Mesenchymal stem cell (in vitro differentiated cells and primary cell): Measurements from ENCODE around the gene ZMAT5.
A peak's percentile ranks its signal among the peaks of the same experiment; 100 is the strongest.

ENCODE experiments used
- DNase-seq: peaks from one replicate; pipeline ENCODE4 v3.0.0-alpha.2; 2013
- H2AFZ ChIP-seq: one replicate; pipeline ENCODE4 v1.6.1; 2013; ENCODE audit warnings: low read depth, mild to moderate bottlenecking, control low read depth, inconsistent platforms, low read length, moderate library complexity
- H2AK5ac ChIP-seq: 2 replicates; pipeline ENCODE4 v1.6.1; 2013; ENCODE audit warnings: low read length, moderate library complexity, mild to moderate bottlenecking, inconsistent platforms; ENCODE audit not compliant: severe bottlenecking
- H2BK120ac ChIP-seq: one replicate; pipeline ENCODE4 v1.6.1; 2013; ENCODE audit warnings: low read depth, mild to moderate bottlenecking, inconsistent platforms, low read length, moderate library complexity
- H2BK12ac ChIP-seq, 2 experiments: one replicate each; pipeline ENCODE4 v1.6.1; 2013; ENCODE audit warnings: inconsistent platforms in 2 of 2, low read length in 2 of 2, mild to moderate bottlenecking in 2 of 2, moderate library complexity in 2 of 2, control low read depth in 1 of 2
- H2BK15ac ChIP-seq: one replicate; pipeline ENCODE4 v1.6.1; 2013; ENCODE audit warnings: mild to moderate bottlenecking, low read depth, inconsistent platforms; ENCODE audit not compliant: poor library complexity, severe bottlenecking
- H2BK5ac ChIP-seq: 2 replicates; pipeline ENCODE4 v1.6.1; 2013; ENCODE audit warnings: low read depth, mild to moderate bottlenecking, low read length, control low read depth, inconsistent platforms; ENCODE audit not compliant: poor library complexity, severe bottlenecking
- H3K14ac ChIP-seq, 2 experiments: one replicate each; pipeline ENCODE4 v1.6.1; 2013; ENCODE audit warnings: inconsistent platforms in 2 of 2, low read length in 2 of 2, control low read depth in 1 of 2, mild to moderate bottlenecking in 1 of 2, moderate library complexity in 1 of 2
- H3K18ac ChIP-seq, 2 experiments: one replicate each; pipeline ENCODE4 v1.6.1; 2013; ENCODE audit warnings: inconsistent platforms in 2 of 2, low read length in 2 of 2, control low read depth in 1 of 2, low read depth in 1 of 2, mild to moderate bottlenecking in 1 of 2
- H3K23ac ChIP-seq, 2 experiments: one replicate each; pipeline ENCODE4 v1.6.1; 2013; ENCODE audit warnings: inconsistent platforms in 2 of 2, low read length in 2 of 2, mild to moderate bottlenecking in 2 of 2, moderate library complexity in 2 of 2, control low read depth in 1 of 2
- H3K27ac ChIP-seq: 2 replicates; pipeline ENCODE4 v1.5.1; 2013; ENCODE audit warnings: mild to moderate bottlenecking, moderate library complexity, low read length, control low read depth, inconsistent platforms; ENCODE audit not compliant: poor library complexity, severe bottlenecking
- H3K27me3 ChIP-seq, 2 experiments: 2 replicates each; pipeline versions ENCODE4 v1.6.1 to v1.7.0; 2013; ENCODE audit warnings: low read length in 2 of 2, mild to moderate bottlenecking in 2 of 2, moderate library complexity in 2 of 2, control low read depth in 1 of 2, inconsistent platforms in 1 of 2; ENCODE audit not compliant: control insufficient read depth in 1 of 2, insufficient read depth in 1 of 2
- H3K36me3 ChIP-seq, 2 experiments: 2 replicates each; pipeline versions ENCODE4 v1.6.1 to v1.7.0; 2013; ENCODE audit warnings: low read length in 2 of 2, control low read depth in 1 of 2, inconsistent platforms in 1 of 2, low read depth in 1 of 2, mild to moderate bottlenecking in 1 of 2; ENCODE audit not compliant: insufficient read depth in 2 of 2, control insufficient read depth in 1 of 2
- H3K4ac ChIP-seq, 2 experiments: one replicate each; pipeline ENCODE4 v1.6.1; 2013; ENCODE audit warnings: inconsistent platforms in 2 of 2, low read length in 2 of 2, mild to moderate bottlenecking in 2 of 2, moderate library complexity in 2 of 2, control low read depth in 1 of 2, low read depth in 1 of 2
- H3K4me1 ChIP-seq: 2 replicates; pipeline ENCODE4 v1.6.1; 2013; ENCODE audit warnings: low read depth, low read length, control low read depth; ENCODE audit not compliant: control insufficient read depth, insufficient read depth
- H3K4me2 ChIP-seq: 2 replicates; pipeline ENCODE4 v1.6.1; 2013; ENCODE audit warnings: low read length, mild to moderate bottlenecking, inconsistent platforms; ENCODE audit not compliant: poor library complexity, severe bottlenecking
- H3K4me3 ChIP-seq, 2 experiments: 2 replicates each; pipeline versions ENCODE4 v1.5.1 to v1.7.0; 2013; ENCODE audit warnings: low read length in 2 of 2, mild to moderate bottlenecking in 2 of 2, control low read depth in 1 of 2, low read depth in 1 of 2; ENCODE audit not compliant: insufficient read depth in 1 of 2
- H3K79me1 ChIP-seq: replicated peaks from 2 replicates; pipeline ENCODE4 v1.6.1; 2013; ENCODE audit warnings: mild to moderate bottlenecking, control low read depth, low read length, inconsistent platforms; ENCODE audit not compliant: poor library complexity, severe bottlenecking
- H3K9ac ChIP-seq: 2 replicates; pipeline ENCODE4 v1.7.0; 2013; ENCODE audit warnings: mild to moderate bottlenecking, low read length, moderate library complexity
- H3K9me3 ChIP-seq: 2 replicates; pipeline ENCODE4 v1.7.0; 2013; ENCODE audit warnings: mild to moderate bottlenecking, low read length; ENCODE audit not compliant: control insufficient read depth
- H4K8ac ChIP-seq: one replicate; pipeline ENCODE4 v1.6.1; 2013; ENCODE audit warnings: inconsistent platforms, mild to moderate bottlenecking, low read length, moderate library complexity
- H4K91ac ChIP-seq: one replicate; pipeline ENCODE4 v1.6.1; 2013; ENCODE audit warnings: mild to moderate bottlenecking, low read length, inconsistent platforms
- WGBS: methylation state at CpG from one replicate; pipeline ENCODE4 v1.1.7; 2013; ENCODE audit warnings: mixed read lengths; 5-methylcytosine and 5-hydroxymethylcytosine counted together

ZMAT5 gene

DNA sequence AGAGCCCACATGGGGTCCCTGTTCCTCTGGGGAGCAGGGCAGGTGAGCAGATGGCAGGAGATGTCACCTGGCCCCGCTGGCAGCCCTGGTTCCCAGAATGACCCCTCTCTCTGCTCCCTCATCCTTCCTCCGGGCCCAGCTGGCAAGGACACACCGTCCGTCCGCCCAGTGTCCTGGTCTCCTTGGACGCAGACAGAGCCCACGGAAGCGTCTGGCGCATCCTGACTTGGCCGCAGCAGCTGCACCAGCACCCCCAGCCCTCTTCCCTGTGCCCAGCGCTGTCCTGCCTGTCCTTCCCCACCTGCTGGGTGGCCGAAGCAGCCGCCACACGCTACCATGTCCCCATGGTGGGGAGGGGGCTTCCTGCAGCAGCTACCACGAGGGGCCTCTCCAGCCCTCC is 56.6 kb downstream of the ZMAT5 start:
- no peak overlapping the region for H3K27ac ChIP-seq
- 78% methylated on average over 15 of the region's 15 CpGs for WGBS
- H3K9me3 ChIP-seq = no peaks in the 10 kb centered on the region
- no peak overlapping the region for H3K4me3 ChIP-seq
- H2BK120ac ChIP-seq = no peak overlapping the region
- H2AK5ac ChIP-seq = no peak overlapping the region
- H3K27me3 ChIP-seq = peaks cover 59 to 93% of the 10 kb centered on the region in 2 experiments
- DNase-seq = no peak
- no peak overlapping the region for H2BK12ac ChIP-seq
- peaks cover 6% of the 10 kb centered on the region for H3K4me1 ChIP-seq
- H3K9ac ChIP-seq = no peak overlapping the region
- H3K36me3 ChIP-seq = no peaks in the 10 kb centered on the region
- no peak overlapping the region for H3K23ac ChIP-seq
- no peak overlapping the region for H2BK5ac ChIP-seq
- no peaks in the 10 kb centered on the region for H3K79me1 ChIP-seq
- no peak overlapping the region for H3K18ac ChIP-seq
- H4K91ac ChIP-seq = no peak overlapping the region
- no peak overlapping the region for H3K4ac ChIP-seq
- no peak overlapping the region for H3K4me2 ChIP-seq
- H2AFZ ChIP-seq = no peak overlapping the region
- H3K14ac ChIP-seq = no peak overlapping the region
- H4K8ac ChIP-seq = no peak overlapping the region
- H2BK15ac ChIP-seq = no peak overlapping the region

DNA sequence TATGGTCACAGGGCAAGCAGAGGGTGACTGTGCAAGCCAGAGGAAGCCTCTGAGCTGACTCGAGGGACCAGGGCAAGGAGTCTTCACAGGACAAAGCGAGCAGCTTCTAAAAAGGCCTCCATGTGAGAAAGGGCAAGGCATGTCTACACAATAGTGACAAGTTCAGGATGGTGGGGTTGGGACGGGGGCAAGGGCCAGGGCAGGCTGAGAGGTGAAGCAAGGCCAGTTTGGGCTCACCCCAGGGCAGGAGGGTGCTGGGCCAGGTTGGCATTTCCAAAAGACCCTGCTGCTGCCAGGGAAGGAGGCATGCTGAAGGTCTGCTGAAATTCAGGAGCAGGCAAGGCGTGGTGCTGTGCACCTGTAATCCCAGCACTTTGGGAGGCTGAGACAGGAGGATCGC is 59.3 kb downstream of the ZMAT5 start:
- Histone ChIP-seq H2BK15ac (no peak overlapping the region), H3K18ac (no peak overlapping the region), H4K91ac (no peak overlapping the region), H3K9ac (no peak overlapping the region), H2BK120ac (no peak overlapping the region), H3K79me1 (no peaks in the 10 kb centered on the region), H3K4ac (no peak overlapping the region), H3K27me3 (peaks cover 36 to 91% of the 10 kb centered on the region in 2 experiments), H3K9me3 (no peaks in the 10 kb centered on the region), H3K27ac (no peak overlapping the region), H2BK5ac (no peak overlapping the region), H2BK12ac (no peak overlapping the region), H3K4me3 (no peak overlapping the region), H3K14ac (no peak overlapping the region), H3K36me3 (no peaks in the 10 kb centered on the region), H4K8ac (no peak overlapping the region), H2AK5ac (no peak overlapping the region), H3K4me2 (no peak overlapping the region), H3K23ac (no peak overlapping the region), H3K4me1 (peaks cover 31% of the 10 kb centered on the region), H2AFZ (no peak overlapping the region)
- DNase-seq = no peak
- WGBS = 89% methylated on average over 5 of the region's 5 CpGs

DNA sequence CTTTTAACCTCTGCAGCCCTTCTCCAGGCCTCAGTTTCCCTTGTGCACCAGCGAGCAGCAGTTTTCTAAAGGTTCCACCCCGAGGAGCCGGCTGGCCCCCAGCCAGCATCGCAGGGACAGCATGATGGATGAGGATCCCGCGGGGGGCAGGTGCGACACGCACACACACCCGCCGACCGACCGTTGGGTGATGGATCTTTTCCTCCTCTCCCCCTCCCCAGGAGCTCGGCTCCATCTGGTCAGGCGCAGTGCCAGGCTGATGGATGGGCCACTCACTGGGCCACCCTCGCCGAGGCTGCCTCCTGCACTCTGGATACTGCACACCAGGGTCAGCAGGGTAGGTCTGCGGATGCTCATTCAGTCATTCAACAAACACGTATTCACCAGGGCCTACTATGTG is 59.8 kb downstream of the ZMAT5 start:
- Histone ChIP-seq H2BK12ac (no peak overlapping the region), H3K4me1 (peaks cover 35% of the 10 kb centered on the region), H3K9ac (no peak overlapping the region), H4K8ac (no peak overlapping the region), H2AK5ac (no peak overlapping the region), H3K4ac (no peak overlapping the region), H3K9me3 (no peaks in the 10 kb centered on the region), H4K91ac (no peak overlapping the region), H3K4me3 (no peak overlapping the region), H3K14ac (no peak overlapping the region), H3K23ac (no peak overlapping the region), H2BK15ac (no peak overlapping the region), H2BK5ac (no peak overlapping the region), H2AFZ (no peak overlapping the region), H3K36me3 (no peaks in the 10 kb centered on the region), H2BK120ac (no peak overlapping the region), H3K18ac (no peak overlapping the region), H3K79me1 (no peaks in the 10 kb centered on the region), H3K27me3 (peaks cover 33 to 91% of the 10 kb centered on the region in 2 experiments), H3K4me2 (no peak overlapping the region), H3K27ac (no peak overlapping the region)
- DNase-seq = no peak
- 89% methylated on average over 18 of the region's 18 CpGs for WGBS

DNA sequence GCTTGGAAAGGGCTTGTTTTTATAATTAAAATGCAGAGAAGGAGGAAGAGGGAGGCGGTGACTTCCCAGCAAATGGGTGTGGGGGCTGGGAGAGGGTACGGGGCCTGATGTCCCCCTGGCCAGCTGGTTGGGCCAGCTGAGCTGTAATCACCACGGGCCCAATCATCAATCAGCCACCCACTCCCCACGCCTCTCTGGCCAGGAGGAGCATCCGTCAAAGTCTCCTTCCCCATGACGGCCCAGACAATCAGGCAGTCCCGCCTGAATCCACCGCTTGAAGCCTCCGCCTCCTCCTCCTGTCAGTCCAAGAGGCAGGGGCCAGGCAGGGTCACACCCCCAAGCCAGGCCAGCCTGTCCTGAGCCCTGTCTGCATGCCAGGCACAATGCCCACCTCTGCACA is 60.3 kb downstream of the ZMAT5 start:
- Histone ChIP-seq H3K36me3 (no peaks in the 10 kb centered on the region), H3K4ac (no peak overlapping the region), H3K9ac (no peak overlapping the region), H3K27ac (no peak overlapping the region), H3K18ac (no peak overlapping the region), H3K23ac (no peak overlapping the region), H3K79me1 (no peaks in the 10 kb centered on the region), H2AFZ (no peak overlapping the region), H4K8ac (no peak overlapping the region), H3K27me3 (peaks cover 28 to 92% of the 10 kb centered on the region in 2 experiments), H3K4me3 (no peak overlapping the region), H3K14ac (peak overlapping the region in 1 of 2 experiments; percentile 71), H3K4me1 (peaks cover 40% of the 10 kb centered on the region), H3K4me2 (no peak overlapping the region), H2BK12ac (no peak overlapping the region), H2BK15ac (no peak overlapping the region), H2AK5ac (no peak overlapping the region), H3K9me3 (no peaks in the 10 kb centered on the region), H2BK5ac (no peak overlapping the region), H2BK120ac (no peak overlapping the region), H4K91ac (no peak overlapping the region)
- WGBS = 35% methylated on average over 8 of the region's 9 CpGs
- no peak for DNase-seq
